Activated naive CD8-positive, alpha-beta T cell (primary cell): Measurements from ENCODE around the gene ING1.
A peak's percentile ranks its signal among the peaks of the same experiment; 100 is the strongest.

ENCODE experiments used
- H3K27ac Mint-ChIP-seq: one replicate; pipeline ENCODE4 v1.8.0; 2021; ENCODE audit warnings: mixed read lengths
- H3K27me3 Mint-ChIP-seq: one replicate; pipeline ENCODE4 v1.8.0; 2021; ENCODE audit warnings: mixed read lengths
- H3K36me3 Mint-ChIP-seq: one replicate; pipeline ENCODE4 v1.8.0; 2021; ENCODE audit warnings: mixed read lengths
- H3K4me1 Mint-ChIP-seq: one replicate; pipeline ENCODE4 v1.8.0; 2021; ENCODE audit warnings: low read depth, mixed read lengths
- H3K4me3 Mint-ChIP-seq: one replicate; pipeline ENCODE4 v1.8.0; 2021; ENCODE audit warnings: mild to moderate bottlenecking, mixed read lengths
- H3K9me3 Mint-ChIP-seq: one replicate; pipeline ENCODE4 v1.8.0; 2021; ENCODE audit warnings: low read depth, mixed read lengths

Gene ING1

GRCh38 chr13:110702591-110703526 lies 10.6 kb upstream of the ING1 start:
- H3K4me3 Mint-ChIP-seq, result no peak overlapping the region
- H3K36me3 Mint-ChIP-seq, result peaks cover 6% of the 10 kb centered on the region
- H3K9me3 Mint-ChIP-seq, result no peaks in the 10 kb centered on the region
- no peaks in the 10 kb centered on the region for H3K27me3 Mint-ChIP-seq
- peak overlapping the region; percentile 17 for H3K27ac Mint-ChIP-seq
- H3K4me1 Mint-ChIP-seq, result peaks cover 56% of the 10 kb centered on the region

- peaks cover 43% of the 10 kb centered on the region for H3K4me1 Mint-ChIP-seq
- peaks cover 6% of the 10 kb centered on the region for H3K36me3 Mint-ChIP-seq
- H3K27ac Mint-ChIP-seq, result peak overlapping the region; percentile 91
- H3K27me3 Mint-ChIP-seq, result no peaks in the 10 kb centered on the region
- no peaks in the 10 kb centered on the region for H3K9me3 Mint-ChIP-seq
- H3K4me3 Mint-ChIP-seq, result peak overlapping the region; percentile 93
Measured at GRCh38 chr13:110705356-110705825, 8.1 kb upstream of the ING1 start.

- H3K27me3 Mint-ChIP-seq, result no peaks in the 10 kb centered on the region
- H3K4me3 Mint-ChIP-seq, result peak within 1 kb of the TSS; percentile 93
- H3K4me1 Mint-ChIP-seq, result peaks cover 41% of the 10 kb centered on the region
- H3K36me3 Mint-ChIP-seq, result peaks cover 6% of the 10 kb centered on the region
- peak within 1 kb of the TSS; percentile 91 for H3K27ac Mint-ChIP-seq
- H3K9me3 Mint-ChIP-seq, result no peaks in the 10 kb centered on the region
Measured at GRCh38 chr13:110705826-110706569, 7.5 kb upstream of the ING1 start, which contains the start of gene CARS2. Gene CARS2 (minus strand): TSS chr13:110706116. CDS start chr13:110706093, 23 bp downstream.

DNA sequence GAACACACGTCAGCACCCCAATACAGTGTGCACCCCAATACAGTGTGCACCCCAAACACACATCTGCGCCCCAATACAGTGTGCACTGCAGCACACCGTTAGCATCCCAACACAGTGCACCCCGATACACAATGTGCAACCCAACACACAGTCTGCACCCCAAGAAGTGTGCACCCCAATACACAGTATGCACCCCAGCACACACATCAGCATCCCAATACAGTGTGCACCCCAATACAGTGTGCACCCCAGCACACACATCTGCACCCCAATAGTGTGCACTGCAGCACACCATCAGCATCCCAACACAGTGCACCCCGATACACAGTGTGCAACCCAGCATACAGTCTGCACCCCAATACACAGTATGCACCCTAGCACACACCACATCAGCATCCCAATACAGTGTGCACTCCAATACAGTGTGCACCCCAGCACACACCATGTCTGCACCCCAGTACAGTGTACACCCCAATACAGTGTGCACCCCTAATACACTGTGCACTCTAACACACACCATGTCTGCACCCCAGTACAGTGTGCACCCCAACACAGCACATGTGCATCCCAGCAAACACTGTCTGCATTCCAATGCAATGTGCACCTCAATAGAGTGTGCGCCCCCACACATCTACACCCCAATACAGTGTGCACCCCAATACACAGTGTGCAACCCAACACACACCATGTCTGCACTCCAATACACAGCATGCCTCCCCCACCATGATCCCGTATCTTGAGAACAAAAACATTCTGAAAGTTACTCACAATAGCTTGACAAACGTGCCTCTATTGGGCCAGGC lies 6.7 kb upstream of the ING1 start:
- Mint-ChIP-seq H3K27me3 (no peaks in the 10 kb centered on the region), H3K36me3 (peaks cover 4% of the 10 kb centered on the region), H3K27ac (peak overlapping the region; percentile 72), H3K4me3 (peak overlapping the region; percentile 77), H3K4me1 (peaks cover 42% of the 10 kb centered on the region), H3K9me3 (no peaks in the 10 kb centered on the region)

DNA sequence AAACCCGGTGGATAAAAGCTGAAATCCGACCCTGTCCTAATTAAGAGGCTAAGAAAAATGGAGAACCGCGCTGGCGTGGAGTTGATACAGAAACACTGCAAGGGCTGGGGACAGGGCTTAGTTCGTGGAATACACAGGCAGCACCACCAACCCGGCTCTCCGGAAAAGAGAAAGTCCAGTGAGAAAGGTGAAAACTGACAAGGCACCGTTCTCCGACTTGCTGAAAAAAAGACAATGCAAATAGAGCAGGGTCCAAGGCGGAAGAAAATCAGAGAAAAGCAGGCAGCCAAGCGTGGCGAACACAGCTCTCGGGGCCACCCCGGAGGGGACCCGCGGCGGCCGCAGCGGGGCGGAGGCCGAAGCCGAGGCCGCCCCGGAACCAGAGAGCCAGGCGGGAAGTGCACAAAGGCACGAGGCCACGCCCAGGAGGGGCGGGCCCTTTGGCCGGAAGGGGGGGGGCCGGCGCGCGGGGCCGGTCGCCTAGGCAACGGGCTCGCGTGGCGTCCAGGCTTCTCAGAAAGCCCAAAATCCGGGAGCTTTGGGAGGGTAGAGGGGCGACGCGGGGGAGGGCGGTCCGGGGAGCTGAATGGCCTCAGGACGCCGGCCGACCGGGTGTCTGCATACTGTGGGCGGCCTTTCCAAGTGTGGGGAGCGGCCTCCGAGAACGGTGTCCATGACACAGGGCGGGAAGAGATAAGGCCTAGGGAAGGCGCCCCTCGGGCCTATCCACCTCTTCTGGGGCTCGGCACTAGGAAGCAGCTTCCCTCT lies 1.2 kb upstream of the ING1 start:
- H3K9me3 Mint-ChIP-seq, result no peaks in the 10 kb centered on the region
- H3K4me1 Mint-ChIP-seq, result peaks cover 16% of the 10 kb centered on the region
- H3K36me3 Mint-ChIP-seq, result no peaks in the 10 kb centered on the region
- peak overlapping the region; percentile 99 for H3K4me3 Mint-ChIP-seq
- H3K27ac Mint-ChIP-seq, result peak overlapping the region; percentile 99
- H3K27me3 Mint-ChIP-seq, result no peaks in the 10 kb centered on the region

DNA sequence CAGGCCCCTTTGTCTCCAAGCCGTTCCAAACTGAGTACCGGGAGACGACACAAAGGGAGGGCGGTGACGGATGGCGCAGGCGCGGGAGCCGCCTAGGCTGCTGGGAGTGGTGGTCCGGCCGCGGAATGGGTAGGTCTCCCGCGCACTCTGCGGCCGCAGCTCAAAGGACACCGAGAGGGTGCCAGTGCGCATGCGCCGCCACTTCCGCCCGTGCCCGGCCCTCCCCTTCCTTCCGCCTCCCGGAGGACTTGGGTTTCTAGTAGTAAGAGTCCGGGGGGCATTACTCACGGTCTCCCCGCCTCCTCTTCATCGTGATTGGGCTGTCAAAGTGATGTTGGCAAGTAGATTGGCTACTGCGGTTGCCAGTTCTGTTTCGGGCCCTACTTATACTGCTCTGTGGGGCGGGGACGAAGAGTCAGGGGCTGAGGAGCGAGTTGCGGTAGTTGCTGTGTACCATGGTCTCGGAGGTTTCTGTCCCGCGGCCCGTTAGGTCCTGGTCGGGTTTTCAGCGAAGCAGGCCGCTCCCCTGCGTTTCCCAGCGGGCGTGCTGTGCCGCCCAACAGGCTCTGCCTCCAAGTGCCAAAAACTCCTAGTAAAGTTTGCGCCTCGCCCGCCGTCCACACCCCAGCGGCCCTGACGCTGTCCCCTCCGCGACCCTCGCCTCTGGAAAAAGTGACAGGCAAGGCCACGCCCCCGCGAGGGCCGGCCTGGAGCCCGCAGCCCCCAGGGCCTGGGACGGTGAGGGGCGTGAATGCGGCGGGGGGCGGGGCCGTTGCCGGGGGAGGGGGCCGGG lies 455 bp upstream of the ING1 start:
- H3K4me3 Mint-ChIP-seq, result peak overlapping the region; percentile 99
- peaks cover 24% of the 10 kb centered on the region for H3K4me1 Mint-ChIP-seq
- H3K27ac Mint-ChIP-seq, result peak overlapping the region; percentile 99
- no peaks in the 10 kb centered on the region for H3K27me3 Mint-ChIP-seq
- no peaks in the 10 kb centered on the region for H3K9me3 Mint-ChIP-seq
- H3K36me3 Mint-ChIP-seq, result no peaks in the 10 kb centered on the region

DNA sequence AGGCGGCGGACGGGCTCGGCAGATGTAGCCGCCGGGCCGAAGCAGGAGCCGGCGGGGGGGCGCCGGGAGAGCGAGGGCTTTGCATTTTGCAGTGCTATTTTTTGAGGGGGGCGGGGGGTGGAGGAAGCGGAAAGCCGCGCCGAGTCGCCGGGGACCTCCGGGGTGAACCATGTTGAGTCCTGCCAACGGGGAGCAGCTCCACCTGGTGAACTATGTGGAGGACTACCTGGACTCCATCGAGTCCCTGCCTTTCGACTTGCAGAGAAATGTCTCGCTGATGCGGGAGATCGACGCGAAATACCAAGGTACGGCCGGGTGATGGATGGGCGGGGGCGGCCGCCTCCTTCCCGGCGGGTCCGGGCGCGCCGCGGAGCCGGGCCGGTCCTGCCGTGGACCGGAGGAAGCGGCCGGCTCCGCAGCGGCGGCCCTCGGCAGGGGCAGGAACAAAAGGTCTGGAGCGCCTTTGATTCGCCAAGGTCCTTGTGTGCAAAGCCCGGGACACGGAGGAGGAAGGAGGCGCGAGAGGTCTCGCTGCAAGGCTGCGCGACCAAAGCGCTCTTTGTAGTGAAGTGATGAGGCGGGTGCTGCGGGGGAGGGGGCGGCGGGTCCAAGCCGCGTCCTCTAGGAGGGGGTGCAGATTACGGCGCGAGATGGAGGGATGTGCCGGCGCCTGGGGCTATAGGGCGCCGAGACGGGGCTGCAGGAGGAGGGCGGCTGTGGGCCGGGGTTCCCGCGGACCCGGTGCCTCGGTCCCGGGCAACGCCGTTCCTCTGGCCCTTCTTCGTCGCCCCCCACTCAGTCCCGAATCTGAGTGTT lies 689 bp downstream of the ING1 start:
- peaks cover 27% of the 10 kb centered on the region for H3K4me1 Mint-ChIP-seq
- no peaks in the 10 kb centered on the region for H3K27me3 Mint-ChIP-seq
- no peaks in the 10 kb centered on the region for H3K36me3 Mint-ChIP-seq
- H3K27ac Mint-ChIP-seq, result peak overlapping the region; percentile 84
- no peaks in the 10 kb centered on the region for H3K9me3 Mint-ChIP-seq
- peak overlapping the region; percentile 99 for H3K4me3 Mint-ChIP-seq

GRCh38 chr13:110714797-110715394 lies 1.4 kb downstream of the ING1 start:
- Mint-ChIP-seq H3K4me1 (peaks cover 32% of the 10 kb centered on the region), H3K27ac (peak overlapping the region; percentile 97), H3K9me3 (no peaks in the 10 kb centered on the region), H3K36me3 (peaks cover 4% of the 10 kb centered on the region), H3K27me3 (no peaks in the 10 kb centered on the region), H3K4me3 (peak overlapping the region; percentile 99)

DNA sequence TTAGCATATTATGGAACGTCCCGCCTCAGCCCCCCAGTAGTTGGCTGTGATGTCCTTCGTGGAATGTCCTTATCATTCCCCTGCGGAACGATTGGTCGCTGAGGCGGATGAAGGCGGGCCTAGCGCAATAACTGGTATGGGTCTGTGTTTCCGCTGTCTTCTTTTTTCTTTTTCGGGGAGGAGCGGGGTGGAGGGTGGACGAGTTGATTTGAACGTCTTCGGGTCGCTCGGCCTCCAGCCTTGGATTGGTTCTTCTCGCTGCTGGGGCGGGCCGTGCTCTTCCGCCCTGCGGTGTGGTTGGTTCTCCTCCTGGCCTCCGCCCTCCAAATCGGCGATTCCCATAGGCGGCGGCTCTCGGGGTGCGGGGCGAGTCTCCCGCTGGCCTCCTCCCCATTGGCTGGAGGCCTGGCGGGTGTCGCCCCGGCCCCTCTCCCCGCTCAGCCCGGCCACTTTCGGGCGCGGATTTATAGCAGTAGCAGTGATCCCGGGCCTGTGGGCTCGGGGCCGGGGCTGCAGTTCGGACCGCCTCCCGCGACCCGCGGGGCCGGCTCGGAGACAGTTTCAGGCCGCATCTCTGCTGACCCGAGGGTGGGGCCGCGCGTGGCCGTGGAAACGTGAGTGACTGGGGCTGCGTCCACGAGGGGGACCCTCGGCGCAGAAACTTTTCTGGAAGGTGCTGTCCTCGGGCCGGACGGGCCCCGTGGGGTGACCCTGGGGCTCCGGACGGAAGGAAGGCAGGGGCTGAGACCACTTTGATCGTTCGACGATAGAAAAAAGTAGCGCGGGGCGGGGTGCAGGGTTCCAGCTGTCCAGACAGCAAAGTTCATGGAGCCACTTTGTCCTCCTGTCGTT lies 2.1 kb downstream of the ING1 start:
- no peaks in the 10 kb centered on the region for H3K27me3 Mint-ChIP-seq
- H3K27ac Mint-ChIP-seq, result peak overlapping the region; percentile 97
- H3K9me3 Mint-ChIP-seq, result no peaks in the 10 kb centered on the region
- H3K36me3 Mint-ChIP-seq, result peaks cover 5% of the 10 kb centered on the region
- peaks cover 34% of the 10 kb centered on the region for H3K4me1 Mint-ChIP-seq
- peak overlapping the region; percentile 99 for H3K4me3 Mint-ChIP-seq

DNA sequence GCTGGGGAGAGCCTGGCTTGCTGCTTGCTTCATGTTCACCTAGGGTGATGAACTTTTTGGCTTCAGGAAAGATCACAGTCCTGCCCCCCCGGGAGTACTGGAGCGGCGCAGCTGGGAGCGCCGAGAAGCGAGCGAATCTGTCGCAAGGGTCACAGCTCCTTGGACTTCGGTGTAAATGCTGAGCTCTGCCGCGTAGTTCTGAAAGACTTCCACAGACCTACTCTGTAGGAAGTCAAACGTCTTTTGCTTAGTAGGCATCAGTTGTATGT lies 2.7 kb downstream of the ING1 start:
- H3K27ac Mint-ChIP-seq, result peak overlapping the region; percentile 50
- no peaks in the 10 kb centered on the region for H3K27me3 Mint-ChIP-seq
- peaks cover 5% of the 10 kb centered on the region for H3K36me3 Mint-ChIP-seq
- H3K4me3 Mint-ChIP-seq, result peak overlapping the region; percentile 99
- H3K9me3 Mint-ChIP-seq, result no peaks in the 10 kb centered on the region
- H3K4me1 Mint-ChIP-seq, result peaks cover 32% of the 10 kb centered on the region

DNA sequence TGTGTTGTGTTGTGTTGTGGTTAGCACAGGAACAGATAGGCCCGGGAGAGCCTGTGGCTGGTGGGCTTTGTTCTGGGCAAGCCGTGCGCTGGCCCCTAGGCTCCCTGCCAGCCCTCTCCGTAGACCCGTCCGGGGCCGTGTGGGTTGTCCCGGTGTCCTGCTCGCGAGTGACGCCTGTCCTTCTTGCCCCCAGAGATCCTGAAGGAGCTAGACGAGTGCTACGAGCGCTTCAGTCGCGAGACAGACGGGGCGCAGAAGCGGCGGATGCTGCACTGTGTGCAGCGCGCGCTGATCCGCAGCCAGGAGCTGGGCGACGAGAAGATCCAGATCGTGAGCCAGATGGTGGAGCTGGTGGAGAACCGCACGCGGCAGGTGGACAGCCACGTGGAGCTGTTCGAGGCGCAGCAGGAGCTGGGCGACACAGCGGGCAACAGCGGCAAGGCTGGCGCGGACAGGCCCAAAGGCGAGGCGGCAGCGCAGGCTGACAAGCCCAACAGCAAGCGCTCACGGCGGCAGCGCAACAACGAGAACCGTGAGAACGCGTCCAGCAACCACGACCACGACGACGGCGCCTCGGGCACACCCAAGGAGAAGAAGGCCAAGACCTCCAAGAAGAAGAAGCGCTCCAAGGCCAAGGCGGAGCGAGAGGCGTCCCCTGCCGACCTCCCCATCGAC lies 5.7 kb downstream of the ING1 start:
- Mint-ChIP-seq H3K4me1 (peaks cover 35% of the 10 kb centered on the region), H3K9me3 (no peaks in the 10 kb centered on the region), H3K27me3 (no peaks in the 10 kb centered on the region), H3K4me3 (no peak overlapping the region), H3K27ac (peak overlapping the region; percentile 16), H3K36me3 (peaks cover 5% of the 10 kb centered on the region)
